WERI-Rb-1 (cell line): ENCODE measurements around the gene SIGLEC1.

Source experiments
- DNase-seq: peaks from one replicate; pipeline ENCODE4 v3.0.0-alpha.2; 2020
- H3K27ac ChIP-seq: fragments of 250-450 bp; sonication (Bioruptor Pico); 2 replicates; pipeline ENCODE4 v1.5.1; 2020; ENCODE audit warnings: mild to moderate bottlenecking, moderate library complexity
- H3K27me3 ChIP-seq: fragments of 250-450 bp; sonication (Bioruptor Pico); 2 replicates; pipeline ENCODE4 v1.5.1; 2021; ENCODE audit warnings: mild to moderate bottlenecking, low read depth, moderate library complexity; ENCODE audit not compliant: insufficient read depth, severe bottlenecking
- H3K36me3 ChIP-seq: fragments of 250-450 bp; sonication (Bioruptor Pico); 2 replicates; pipeline ENCODE4 v1.5.1; 2020; ENCODE audit warnings: mild to moderate bottlenecking, moderate library complexity
- H3K4me3 ChIP-seq: 2 replicates; pipeline ENCODE4 v1.5.1; 2011; ENCODE audit warnings: low read depth, mild to moderate bottlenecking, control low read depth, low read length
- H3K9me3 ChIP-seq: fragments of 250-450 bp; sonication (Bioruptor Pico); 2 replicates; pipeline ENCODE4 v1.5.1; 2021; ENCODE audit warnings: mild to moderate bottlenecking, moderate library complexity; ENCODE audit not compliant: severe bottlenecking
- CTCF ChIP-seq: IDR thresholded peaks from 2 replicates; pipeline ENCODE4 v1.5.1; 2011; ENCODE audit warnings: low read depth, mild to moderate bottlenecking, control low read depth, inconsistent platforms, low read length

The SIGLEC1 gene

GRCh38 chr20:3704087-3704486 lies 8.3 kb downstream of the SIGLEC1 start:
- no peaks in the 10 kb centered on the region for H3K27me3 ChIP-seq
- no peak overlapping the region for H3K27ac ChIP-seq
- no peak overlapping the region for H3K4me3 ChIP-seq
- no peaks in the 10 kb centered on the region for H3K9me3 ChIP-seq
- TF ChIP-seq CTCF: no peak
- H3K36me3 ChIP-seq: no peaks in the 10 kb centered on the region
- no peak for DNase-seq

- no peak for TF ChIP-seq CTCF
- no peak for DNase-seq
- Histone ChIP-seq H3K27ac (no peak overlapping the region), H3K36me3 (no peaks in the 10 kb centered on the region), H3K4me3 (no peak overlapping the region), H3K27me3 (no peaks in the 10 kb centered on the region), H3K9me3 (no peaks in the 10 kb centered on the region)
These were observed 9.6 kb downstream of the SIGLEC1 start for GRCh38 chr20:3702611-3703391.

- TF ChIP-seq CTCF: no peak
- Histone ChIP-seq H3K9me3 (peaks cover 3% of the 10 kb centered on the region), H3K36me3 (no peaks in the 10 kb centered on the region), H3K27me3 (no peaks in the 10 kb centered on the region), H3K27ac (no peak overlapping the region), H3K4me3 (no peak overlapping the region)
- DNase-seq: no peak
These were observed 11.1 kb downstream of the SIGLEC1 start for GRCh38 chr20:3701061-3701998.

- DNase-seq: no peak
- Histone ChIP-seq H3K9me3 (peaks cover 5% of the 10 kb centered on the region), H3K4me3 (no peak overlapping the region), H3K36me3 (no peaks in the 10 kb centered on the region), H3K27me3 (no peaks in the 10 kb centered on the region), H3K27ac (no peak overlapping the region)
- no peak for TF ChIP-seq CTCF
These were observed 13.4 kb downstream of the SIGLEC1 start for GRCh38 chr20:3699037-3699436.

GRCh38 chr20:3698591-3699001 lies 13.8 kb downstream of the SIGLEC1 start:
- no peaks in the 10 kb centered on the region for H3K36me3 ChIP-seq
- H3K27me3 ChIP-seq: no peaks in the 10 kb centered on the region
- no peak for TF ChIP-seq CTCF
- DNase-seq: no peak
- H3K4me3 ChIP-seq: no peak overlapping the region
- no peak overlapping the region for H3K27ac ChIP-seq
- H3K9me3 ChIP-seq: peaks cover 5% of the 10 kb centered on the region
